Measurements from ENCODE around the gene NFATC1.

NFATC1 gene

GRCh38 chr18:79571211-79572092, 175.7 kb downstream of the NFATC1 start:
- H3K4me3 ChIP-seq (ENCODE audit: low read depth, low read length) = no peak overlapping the region
- TF ChIP-seq, protein P1, sequence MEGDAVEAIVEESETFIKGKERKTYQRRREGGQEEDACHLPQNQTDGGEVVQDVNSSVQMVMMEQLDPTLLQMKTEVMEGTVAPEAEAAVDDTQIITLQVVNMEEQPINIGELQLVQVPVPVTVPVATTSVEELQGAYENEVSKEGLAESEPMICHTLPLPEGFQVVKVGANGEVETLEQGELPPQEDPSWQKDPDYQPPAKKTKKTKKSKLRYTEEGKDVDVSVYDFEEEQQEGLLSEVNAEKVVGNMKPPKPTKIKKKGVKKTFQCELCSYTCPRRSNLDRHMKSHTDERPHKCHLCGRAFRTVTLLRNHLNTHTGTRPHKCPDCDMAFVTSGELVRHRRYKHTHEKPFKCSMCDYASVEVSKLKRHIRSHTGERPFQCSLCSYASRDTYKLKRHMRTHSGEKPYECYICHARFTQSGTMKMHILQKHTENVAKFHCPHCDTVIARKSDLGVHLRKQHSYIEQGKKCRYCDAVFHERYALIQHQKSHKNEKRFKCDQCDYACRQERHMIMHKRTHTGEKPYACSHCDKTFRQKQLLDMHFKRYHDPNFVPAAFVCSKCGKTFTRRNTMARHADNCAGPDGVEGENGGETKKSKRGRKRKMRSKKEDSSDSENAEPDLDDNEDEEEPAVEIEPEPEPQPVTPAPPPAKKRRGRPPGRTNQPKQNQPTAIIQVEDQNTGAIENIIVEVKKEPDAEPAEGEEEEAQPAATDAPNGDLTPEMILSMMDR (IDR thresholded peaks at IDR 0.05; ENCODE audit: low read depth, low read length, missing control alignments) = no peak
- no peak for DNase-seq (ENCODE audit: low read depth)

DNA sequence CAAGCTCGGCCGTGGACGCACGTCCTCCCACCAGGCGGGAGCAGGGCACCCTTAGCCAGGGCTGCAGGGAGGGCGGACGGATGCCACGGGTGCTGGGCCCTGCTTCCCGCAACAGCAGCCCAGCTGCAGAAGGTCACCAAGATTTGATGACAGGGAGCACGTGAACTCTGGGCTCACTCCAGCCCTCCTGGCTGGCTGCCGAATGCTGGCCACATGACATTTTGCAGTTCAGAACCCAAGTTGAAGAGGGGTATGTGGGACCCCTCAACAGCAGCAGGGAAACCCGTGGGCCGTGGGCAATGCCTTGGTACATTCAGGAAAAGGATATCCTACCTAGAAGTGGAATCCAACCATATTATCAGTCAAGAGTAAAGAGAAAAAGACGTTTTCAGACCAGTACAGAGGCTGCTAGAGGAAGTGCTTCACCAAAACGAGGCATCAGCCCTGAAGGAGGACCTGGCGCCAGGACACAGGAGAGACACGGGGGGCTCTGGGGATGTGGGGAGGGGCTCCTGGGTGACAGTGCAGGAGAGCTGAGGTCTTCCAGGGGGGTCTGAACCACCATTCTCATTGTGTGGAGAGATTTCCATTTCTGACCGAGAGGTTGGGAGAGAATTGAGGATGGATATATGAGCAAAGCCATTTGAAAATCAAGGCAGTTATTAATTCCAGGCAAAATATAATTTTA, 176.5 kb downstream of the NFATC1 start:
- DNase-seq (ENCODE audit: low read depth) = no peak
- no peak overlapping the region for H3K4me3 ChIP-seq (ENCODE audit: low read depth, low read length)
- TF ChIP-seq, protein P1 (IDR thresholded peaks at IDR 0.05; ENCODE audit: low read depth, low read length, missing control alignments) = no peak

- TF ChIP-seq, protein P1 (IDR thresholded peaks at IDR 0.05; ENCODE audit: low read depth, low read length, missing control alignments) = no peak
- H3K4me3 ChIP-seq (ENCODE audit: low read depth, low read length) = no peak overlapping the region
- DNase-seq (ENCODE audit: low read depth) = no peak
Measured at GRCh38 chr18:79572848-79573451, 177.2 kb downstream of the NFATC1 start.

DNA sequence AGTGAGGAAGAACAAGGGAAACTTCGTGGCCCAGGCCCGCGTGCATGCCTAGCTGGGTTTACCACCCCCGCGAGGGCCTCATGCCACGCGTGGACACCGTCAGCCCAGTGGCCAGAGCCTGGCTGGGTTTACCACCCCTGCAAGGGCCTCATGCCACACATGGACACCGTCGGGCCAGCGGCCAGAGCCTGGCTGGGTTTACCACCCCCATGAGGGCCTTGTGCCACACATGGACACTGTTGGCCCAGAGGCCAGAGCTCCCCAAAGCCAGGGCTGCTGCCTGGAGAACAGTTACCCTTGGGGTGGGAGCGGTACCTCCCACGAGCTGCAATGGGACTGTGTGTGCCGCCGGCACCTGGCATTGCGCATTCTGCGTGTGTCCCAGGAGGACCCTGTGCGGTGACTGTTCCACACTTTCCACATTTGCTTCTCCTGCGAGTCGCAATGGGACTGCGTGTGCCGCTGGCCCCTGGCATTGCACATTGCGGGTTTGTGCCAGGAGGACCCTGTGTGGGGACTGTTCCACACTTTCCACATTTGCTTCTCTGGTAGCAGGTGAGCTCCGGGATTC, 178.3 kb downstream of the NFATC1 start:
- H3K4me3 ChIP-seq (ENCODE audit: low read depth, low read length) = no peak overlapping the region
- no peak for DNase-seq (ENCODE audit: low read depth)
- TF ChIP-seq, protein P1 (IDR thresholded peaks at IDR 0.05; ENCODE audit: low read depth, low read length, missing control alignments) = no peak

- TF ChIP-seq, protein P1 (IDR thresholded peaks at IDR 0.05; ENCODE audit: low read depth, low read length, missing control alignments) = no peak
- no peak overlapping the region for H3K4me3 ChIP-seq (ENCODE audit: low read depth, low read length)
- no peak for DNase-seq (ENCODE audit: low read depth)
Measured at GRCh38 chr18:79574938-79575525, 179.3 kb downstream of the NFATC1 start.

DNA sequence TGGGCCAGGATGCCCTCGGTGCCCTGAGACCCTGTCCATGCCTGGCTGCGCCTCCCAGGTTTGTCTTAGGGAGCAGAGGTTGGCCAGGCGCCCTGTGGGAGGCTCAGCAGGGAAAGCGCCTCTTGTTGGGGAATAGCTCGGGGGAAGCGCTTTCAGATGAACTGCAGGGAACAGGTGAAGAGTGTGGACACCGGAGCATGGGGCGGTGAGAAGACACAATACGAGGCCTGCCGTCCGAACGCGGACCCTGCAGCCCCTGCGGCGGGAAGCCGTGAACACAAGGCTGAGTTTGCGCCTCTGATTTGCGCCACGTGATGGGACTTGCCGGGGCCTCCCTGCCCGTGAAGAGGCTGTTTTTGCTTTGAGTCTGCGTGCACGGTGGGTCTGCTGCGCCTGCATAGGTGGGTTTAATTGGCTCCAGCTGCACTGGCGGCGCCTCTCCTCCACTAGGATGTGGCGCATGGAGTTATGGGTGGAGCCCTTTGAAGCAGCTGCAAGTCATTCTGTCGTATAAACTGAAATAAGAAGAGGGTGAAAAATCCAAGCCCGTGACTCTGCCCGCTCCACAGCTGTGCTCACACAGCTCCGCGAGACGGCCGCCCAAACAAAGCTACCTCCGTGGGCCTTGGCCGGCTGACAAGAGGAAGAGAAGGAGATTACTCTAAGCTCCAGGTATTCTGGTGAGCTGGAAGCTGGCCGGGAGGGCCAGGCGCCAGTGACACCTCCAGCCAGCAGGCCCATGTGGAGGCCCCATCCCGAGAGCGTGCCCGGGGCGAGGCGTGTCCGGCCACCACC, 180.4 kb downstream of the NFATC1 start:
- no peak overlapping the region for H3K4me3 ChIP-seq (ENCODE audit: low read depth, low read length)
- TF ChIP-seq, protein P1 (IDR thresholded peaks at IDR 0.05; ENCODE audit: low read depth, low read length, missing control alignments) = no peak
- DNase-seq (ENCODE audit: low read depth) = no peak
